ENCODE data around the gene IGFBP5. TPM values are rescaled to one million over a fixed set of nuclear protein-coding genes. Genes with fewer than 3 reads are reported as not detected.

Gene IGFBP5
- total and polyA plus RNA-seq, 2 of the 8 experiments (the other 6 are each of a cell fraction or from before 2014, with no cell fraction given) = 2.2 to 2.5 TPM

GRCh38 chr2:216690456-216690852, 4.9 kb downstream of the IGFBP5 start (continued):
- TF ChIP-seq POU5F1 (IDR thresholded peaks at IDR 0.05; ENCODE audit: low read depth, low read length) (no peak), ZNF274 (IDR thresholded peaks at IDR 0.05; ENCODE audit: borderline replicate concordance, extremely low read depth, low read length) (no peak), TAF1 (IDR thresholded peaks at IDR 0.05; ENCODE audit: low read depth, low read length) (no peak), SP4 (IDR thresholded peaks at IDR 0.05; ENCODE audit: low read length) (no peak), NRF1 (IDR thresholded peaks at IDR 0.05; ENCODE audit: low read depth, low read length) (no peak), PHF8 (conservative IDR thresholded peaks at IDR 0.05; ENCODE audit: low read depth, low read length) (no peak)

Data from H1 (cell line).